Prostate gland (tissue), 2 donors: Measurements from ENCODE around the gene NDUFS6. TPM values are rescaled to one million over a fixed set of nuclear protein-coding genes. Genes with fewer than 3 reads are reported as not detected.

Experiments used
- DNase-seq: peaks from one replicate; pipeline ENCODE4 v3.0.0-alpha.2; 2019; ENCODE audit warnings: low spot score
- H3K27ac ChIP-seq, 2 donors: fragments of 200-600 bp; sonication (generic); 2 replicates each; pipeline ENCODE4 v1.5.1; 2017 to 2019
- H3K27me3 ChIP-seq: fragments of 200-600 bp; sonication (generic); replicated peaks from 2 replicates; pipeline ENCODE4 v1.5.1; 2019; ENCODE audit not compliant: insufficient read depth
- H3K36me3 ChIP-seq, 2 donors: fragments of 200-600 bp; sonication (generic); 1 replicate in 1 of 2; 2 replicates in 1 of 2; pipeline versions ENCODE4 v1.5.1 to v1.8.1; 2017 to 2019
- H3K4me1 ChIP-seq: fragments of 200-600 bp; sonication (generic); replicated peaks from 2 replicates; pipeline ENCODE4 v1.5.1; 2019
- H3K4me3 ChIP-seq, 2 donors: fragments of 200-600 bp; sonication (generic); 2 replicates each; pipeline ENCODE4 v1.5.1; 2017 to 2019
- H3K9me3 ChIP-seq: fragments of 200-600 bp; sonication (generic); 2 replicates; pipeline ENCODE4 v1.5.1; 2017
- CTCF ChIP-seq, 4 experiments: fragments of 200-600 bp in 2 of 4; fragments of 450-650 bp in 2 of 4; sonication (generic) in 2 of 4; IDR thresholded peaks; 1 replicate in 3 of 4; 2 replicates in 1 of 4; pipeline ENCODE4 v1.5.1; 2016 to 2019; ENCODE audit warnings: antibody characterized with exemption in 4 of 4, mild to moderate bottlenecking in 2 of 4, moderate library complexity in 2 of 4
- POLR2A ChIP-seq: fragments of 450-650 bp; IDR thresholded peaks from one replicate; pipeline ENCODE4 v1.6.1; 2016; ENCODE audit warnings: antibody characterized with exemption, mild to moderate bottlenecking
- POLR2AphosphoS5 ChIP-seq: sonication (generic); formaldehyde crosslinking; IDR thresholded peaks from one replicate; pipeline ENCODE4 v1.6.1; 2017; ENCODE audit warnings: antibody characterized with exemption
- WGBS: methylation state at CpG from one replicate; pipeline ENCODE4 v1.1.5; 2018; 5-methylcytosine and 5-hydroxymethylcytosine counted together
- intact Hi-C: fragments of 100-400 bp; cut with DNase I; formaldehyde crosslinking; loops from one replicate; pipeline ENCODE4 v1.14.2; 2022
- total RNA-seq, 2 donors: library from RNA; depleted of rRNA; stranded (reverse); fragments of >200 nt; gene quantifications; one replicate each; pipeline ENCODE4 v1.1.0, GENCODE V29; 2016

The NDUFS6 gene
- total RNA-seq, 2 donors from 2014 or later, result 27.8 to 70.2 TPM

DNA sequence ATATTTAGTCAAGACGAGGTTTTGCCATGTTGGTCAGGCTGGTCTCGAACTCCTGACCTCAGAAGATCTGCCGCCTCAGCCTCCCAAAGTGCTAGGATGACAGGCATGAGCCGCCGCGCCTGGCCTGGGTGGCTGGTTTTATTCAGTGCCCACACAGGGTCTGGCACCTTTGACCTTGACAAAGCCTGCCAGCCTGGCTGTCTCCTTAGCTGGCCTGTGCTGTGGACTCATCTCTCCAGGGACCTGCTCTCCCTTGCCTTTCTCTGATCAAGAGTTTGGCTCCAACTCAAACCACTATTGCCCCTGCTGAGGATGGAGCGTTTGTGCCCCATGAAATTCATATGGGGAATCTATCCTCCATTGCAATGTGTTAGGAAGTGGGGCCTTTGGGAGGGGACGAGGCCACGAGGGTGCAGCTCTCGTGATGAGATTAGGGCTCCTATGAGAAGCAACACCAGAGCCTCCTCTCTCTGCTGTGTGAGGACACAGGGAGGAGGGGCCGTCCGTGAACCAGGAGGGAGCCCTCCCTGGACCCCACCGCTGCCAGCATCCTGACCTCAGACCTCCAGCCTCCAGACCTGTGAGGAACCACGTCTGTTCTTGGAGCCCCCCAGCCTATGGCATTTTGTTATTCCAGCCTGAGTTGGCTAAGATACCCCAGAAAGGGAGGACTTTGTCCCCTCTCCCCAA, 46.5 kb upstream of the NDUFS6 start:
- H3K9me3 ChIP-seq, result no peaks in the 10 kb centered on the region
- no peaks in the 10 kb centered on the region for H3K27me3 ChIP-seq
- no peak for TF ChIP-seq CTCF (IDR thresholded peaks at IDR 0.05)
- TF ChIP-seq POLR2AphosphoS5, result no peak
- TF ChIP-seq POLR2A, result no peak
- no peak for DNase-seq
- H3K36me3 ChIP-seq, result no peaks in the 10 kb centered on the region
- H3K4me1 ChIP-seq, result no peaks in the 10 kb centered on the region
- WGBS, result 77% methylated on average over 14 of the region's 14 CpGs
- H3K27ac ChIP-seq, result no peak overlapping the region
- intact Hi-C loops, result no loop called here
- H3K4me3 ChIP-seq, result no peak overlapping the region

DNA sequence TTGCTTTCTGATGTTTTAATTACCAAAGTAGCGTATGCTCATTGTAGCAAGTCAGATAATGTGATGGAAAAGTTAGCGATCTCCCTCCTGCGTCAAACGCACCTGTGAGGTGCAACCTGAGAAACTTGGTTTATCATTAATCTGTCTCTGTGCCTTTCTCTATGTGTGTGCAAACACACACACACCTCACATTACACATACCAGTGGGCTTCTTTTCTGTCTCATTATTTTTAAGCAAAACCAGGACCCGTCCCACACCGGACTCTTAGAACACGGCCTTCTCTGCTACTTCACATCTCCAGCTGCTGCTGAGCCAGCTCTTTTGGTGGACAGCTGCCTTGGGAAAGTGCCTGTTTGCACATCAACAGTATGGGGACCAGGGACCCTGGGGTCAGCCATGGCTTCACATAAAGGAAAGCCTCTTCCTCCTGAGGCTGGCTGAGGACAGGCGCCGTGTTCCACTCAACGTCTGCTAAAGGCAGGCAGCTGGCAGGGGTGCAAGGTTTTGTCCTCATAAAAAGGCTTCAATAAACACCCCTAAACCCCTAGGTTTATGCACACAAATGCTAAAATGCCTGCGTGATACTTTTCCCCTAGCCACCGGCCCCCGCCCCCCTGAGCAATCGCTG, 45.8 kb upstream of the NDUFS6 start:
- Histone ChIP-seq H3K27me3 (no peaks in the 10 kb centered on the region), H3K27ac (peak overlapping the region in 1 of 2 donors; percentile 1), H3K4me1 (no peaks in the 10 kb centered on the region), H3K4me3 (no peak overlapping the region), H3K36me3 (no peaks in the 10 kb centered on the region), H3K9me3 (no peaks in the 10 kb centered on the region)
- TF ChIP-seq CTCF (IDR thresholded peaks at IDR 0.05) (no peak), POLR2AphosphoS5 (no peak), POLR2A (no peak)
- 37% methylated on average over 14 of the region's 14 CpGs for WGBS
- DNase-seq, result no peak
- intact Hi-C loops, result no loop called here

- TF ChIP-seq POLR2A (no peak), CTCF (IDR thresholded peaks at IDR 0.05) (no peak), POLR2AphosphoS5 (no peak)
- DNase-seq, result no peak
- Histone ChIP-seq H3K27ac (peak overlapping the region in 1 of 2 donors; percentile 1), H3K9me3 (no peaks in the 10 kb centered on the region), H3K36me3 (no peaks in the 10 kb centered on the region), H3K4me3 (no peak overlapping the region), H3K4me1 (no peaks in the 10 kb centered on the region), H3K27me3 (no peaks in the 10 kb centered on the region)
- 89% methylated on average over 11 of the region's 11 CpGs for WGBS
- intact Hi-C loops, result no loop called here
Measured at GRCh38 chr5:1756481-1756880, 44.7 kb upstream of the NDUFS6 start.

- intact Hi-C loops, result no loop called here
- Histone ChIP-seq H3K9me3 (no peaks in the 10 kb centered on the region), H3K27me3 (no peaks in the 10 kb centered on the region), H3K27ac (no peak overlapping the region), H3K4me3 (no peak overlapping the region), H3K36me3 (no peaks in the 10 kb centered on the region), H3K4me1 (no peaks in the 10 kb centered on the region)
- TF ChIP-seq POLR2AphosphoS5 (no peak), POLR2A (no peak), CTCF (IDR thresholded peaks at IDR 0.05) (no peak)
- no peak for DNase-seq
- WGBS, result 92% methylated on average over 10 of the region's 10 CpGs
Measured at GRCh38 chr5:1757511-1757910, 43.7 kb upstream of the NDUFS6 start.

DNA sequence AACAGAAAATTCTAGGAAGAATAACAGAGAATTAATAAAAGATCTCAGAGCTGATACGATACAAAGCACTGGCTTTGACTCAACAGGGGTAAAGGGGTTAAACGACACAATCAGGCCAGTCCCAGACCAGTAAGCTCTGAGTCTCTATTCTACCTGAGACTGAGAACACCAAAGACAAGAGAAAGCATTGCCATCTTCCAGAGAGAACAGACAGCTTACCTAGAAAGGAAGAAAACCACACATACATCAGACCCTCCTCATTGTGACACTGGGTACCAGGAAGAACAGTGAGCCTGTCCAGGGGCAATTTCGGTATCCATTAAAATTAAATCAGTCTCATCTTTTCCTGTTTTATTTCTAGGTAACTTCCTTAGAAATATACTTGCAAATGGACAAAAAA, 42.6 kb upstream of the NDUFS6 start:
- Histone ChIP-seq H3K36me3 (no peaks in the 10 kb centered on the region), H3K4me1 (no peaks in the 10 kb centered on the region), H3K4me3 (no peak overlapping the region), H3K27ac (no peak overlapping the region), H3K27me3 (no peaks in the 10 kb centered on the region), H3K9me3 (no peaks in the 10 kb centered on the region)
- TF ChIP-seq POLR2AphosphoS5 (no peak), POLR2A (no peak), CTCF (IDR thresholded peaks at IDR 0.05) (no peak)
- WGBS, result 81% methylated on average over 3 of the region's 3 CpGs
- intact Hi-C loops, result no loop called here
- DNase-seq, result no peak
